ENCODE measurements around the gene KCNH3.
"Not testable (repeated sequence)": the region's sequence is repeated elsewhere in the genome, so short reads cannot be mapped to it uniquely, and the experiment has no call there.

KCNH3 gene

DNA sequence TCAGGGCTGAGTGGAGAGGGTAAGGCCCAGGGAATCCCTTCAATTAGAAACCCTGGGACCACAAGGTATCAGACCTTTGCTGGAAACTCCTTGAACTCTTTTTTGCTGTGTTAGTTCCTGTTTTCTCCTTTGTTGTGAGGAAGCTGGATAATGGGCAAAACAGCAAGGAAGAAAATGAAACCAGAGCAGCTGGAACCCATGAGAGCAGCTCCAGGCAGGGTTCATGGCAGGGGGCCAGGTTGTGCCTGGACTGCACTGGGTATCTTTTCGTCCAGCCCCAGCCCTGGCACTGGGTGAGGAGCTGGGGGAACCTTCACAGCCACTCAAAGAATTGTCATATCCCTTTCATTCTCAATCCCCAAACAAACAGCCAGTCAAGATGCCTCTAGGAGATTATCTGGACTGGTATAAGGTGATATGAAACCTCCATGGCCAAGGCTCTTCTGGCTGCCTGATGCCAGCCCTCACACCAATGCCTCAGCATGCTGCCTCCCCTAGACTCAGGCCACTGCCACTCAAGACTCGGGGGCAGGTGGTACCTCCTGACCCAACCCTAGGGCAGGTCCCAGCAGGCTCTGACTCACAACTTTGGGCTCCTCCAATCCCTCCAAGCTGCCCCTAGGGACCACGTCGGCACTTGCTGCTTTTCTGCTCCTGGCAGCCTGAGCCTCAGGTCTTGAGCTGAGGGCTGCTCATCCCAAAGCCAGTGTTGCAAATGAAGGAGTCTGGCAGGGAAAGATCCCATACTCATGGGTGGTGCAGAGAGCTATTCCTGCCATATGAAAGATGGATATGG lies 50.1 kb downstream of the KCNH3 start:
- DNase-seq = peak; percentile 92

DNA sequence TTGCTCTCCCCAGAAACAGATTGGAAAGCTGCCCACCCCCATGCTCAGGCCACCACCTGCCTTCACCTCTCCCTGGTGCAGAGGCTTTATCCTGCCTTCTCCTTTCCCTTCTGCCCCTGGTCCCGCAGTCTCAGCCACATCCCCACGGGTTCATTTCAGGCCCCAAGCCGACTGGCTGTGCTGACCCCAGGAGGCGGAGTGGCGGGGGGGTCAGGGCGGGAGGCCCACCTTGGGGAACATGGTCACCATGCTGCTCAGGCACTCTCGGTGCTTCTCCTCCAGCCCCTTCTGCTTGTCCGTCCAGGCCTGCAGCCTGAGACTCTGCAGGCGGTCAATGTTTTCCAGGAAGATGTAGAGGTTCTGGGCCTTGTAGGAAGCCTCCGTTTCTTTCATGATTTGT lies 59.7 kb downstream of the KCNH3 start:
- DNase-seq = no peak

DNA sequence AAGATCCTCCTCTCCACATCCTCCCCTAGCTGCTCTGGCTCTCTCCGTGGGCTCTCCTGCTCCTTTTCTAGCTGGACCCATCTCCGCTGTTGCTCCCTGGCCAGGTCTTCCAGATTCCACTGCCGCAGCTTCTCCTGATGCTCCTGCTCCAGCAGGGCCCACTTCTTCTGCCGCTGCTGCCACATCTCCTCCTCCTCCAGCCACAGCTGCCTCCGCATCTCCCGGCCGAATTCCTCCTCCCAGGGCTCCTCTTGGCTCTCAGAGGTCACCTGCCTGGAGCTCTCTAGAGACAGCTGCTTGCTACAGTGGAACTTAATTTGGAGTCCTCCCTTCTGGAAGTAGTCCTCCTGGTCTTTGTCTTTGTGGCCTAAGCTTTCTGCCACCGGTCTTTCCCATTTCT lies 61.1 kb downstream of the KCNH3 start:
- no peak for DNase-seq

DNA sequence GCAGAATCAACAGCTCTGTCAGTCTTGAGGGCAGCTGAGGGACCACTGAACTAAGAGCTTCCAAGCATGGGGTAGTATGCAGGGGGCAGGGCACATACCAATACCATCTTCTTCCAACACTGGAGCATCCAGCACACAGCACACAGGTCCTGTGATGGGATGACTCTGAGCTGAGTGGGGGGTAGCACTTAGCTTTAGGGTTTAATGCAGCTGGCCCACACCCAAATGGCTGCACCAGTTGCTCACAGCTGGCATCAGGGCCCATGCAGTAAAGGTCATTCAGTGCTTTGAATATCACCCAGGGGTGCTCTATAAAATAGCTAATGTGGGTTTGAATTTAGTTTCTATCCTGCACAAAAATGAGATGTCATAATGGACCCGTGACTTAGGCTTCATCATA lies 64.9 kb downstream of the KCNH3 start:
- DNase-seq = no peak

DNA sequence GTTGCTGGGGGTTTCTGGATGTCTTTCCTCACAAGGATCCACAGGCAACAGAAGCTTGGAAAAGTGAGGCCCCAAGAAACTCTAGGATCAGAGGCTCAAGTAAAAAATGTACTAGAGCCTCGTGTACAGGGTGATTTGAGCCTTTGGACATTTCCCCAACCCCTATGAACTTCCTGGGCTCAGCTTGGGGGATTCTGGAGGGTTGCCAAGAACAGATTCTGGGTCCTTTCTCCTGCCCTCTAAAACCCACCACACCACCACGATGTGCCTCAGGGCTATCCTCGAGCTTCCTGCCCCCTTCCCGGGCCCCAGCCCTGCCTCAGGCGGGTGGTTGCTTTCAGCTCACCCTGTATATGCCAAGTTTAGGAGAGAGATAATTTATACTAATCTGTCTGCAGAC lies 66.0 kb downstream of the KCNH3 start:
- no peak for DNase-seq

DNA sequence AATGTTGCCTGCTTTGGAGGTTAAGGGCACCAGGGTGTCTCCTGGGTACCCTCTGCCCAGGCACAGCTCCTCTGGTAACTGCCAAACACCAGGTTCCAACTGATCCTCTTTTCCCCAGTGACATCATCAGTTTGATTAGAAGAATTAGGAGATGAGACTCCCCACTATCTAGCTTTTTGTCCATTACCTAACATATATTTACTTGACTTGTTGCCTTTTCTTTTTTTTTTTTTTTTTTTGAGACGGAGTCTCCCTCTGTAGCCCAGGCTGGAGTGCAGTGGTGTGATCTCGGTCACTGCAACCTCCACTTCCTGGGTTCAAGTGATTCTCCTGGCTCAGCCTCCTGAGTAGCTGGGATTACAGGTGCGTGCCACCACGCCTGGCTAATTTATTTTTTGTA lies 66.7 kb downstream of the KCNH3 start, which contains the start of gene FAM186B:
Gene FAM186B, minus strand, starts transcription at position 101 of the 400 bp plus-strand sequence. CDS start 162 bp downstream, outside the sequence.
- DNase-seq = not testable (repeated sequence)
